IMR-90 (cell line): ENCODE results near the gene PPDPF. TPM values are rescaled to one million over a fixed set of nuclear protein-coding genes. Genes with fewer than 3 reads are reported as not detected.

Source experiments
- ATAC-seq: fragments of 200-7000 bp; cut with Tn5 transposase; 2 replicates; pipeline ENCODE4 v1.9.1; 2020; ENCODE audit warnings: low read depth, mild to moderate bottlenecking, moderate library complexity
- BruUV-seq: library from RNA; stranded (reverse); fragments of 400-500 nt; replicated peaks from 2 replicates; lab custom pipeline; 2021; lab: Mats Ljungman, UMichigan
- CTCF ChIA-PET: fragments of 300-600 bp; formaldehyde crosslinking; extraction: SDS; loops from one replicate; lab custom pipeline; 2021; ENCODE audit warnings: antibody characterized with exemption; lab: Yijun Ruan, JAX
- POLR2A ChIA-PET: fragments of 300-600 bp; sonication (Branson Sonifier 250); formaldehyde crosslinking; loops from one replicate; lab custom pipeline; 2022; ENCODE audit warnings: antibody characterized with exemption; ENCODE audit not compliant: unreplicated experiment; lab: Charles Lee
- DNase-seq: peaks from one replicate; pipeline ENCODE4 v3.0.0; 2013
- H2AFZ ChIP-seq: replicated peaks from 2 replicates; pipeline ENCODE3; 2013; ENCODE audit warnings: low read length, mild to moderate bottlenecking; ENCODE audit not compliant: poor library complexity
- H2AK5ac ChIP-seq: 2 replicates; pipeline ENCODE4 v1.6.1; 2013; ENCODE audit warnings: low read depth, low read length, inconsistent platforms
- H2AK9ac ChIP-seq: replicated peaks from 2 replicates; pipeline ENCODE3; 2013; ENCODE audit warnings: mild to moderate bottlenecking, low read depth, low read length, moderate library complexity; ENCODE audit not compliant: poor library complexity
- H2BK120ac ChIP-seq: 2 replicates; pipeline ENCODE4 v1.6.1; 2013; ENCODE audit warnings: low read depth, low read length, inconsistent platforms
- H2BK15ac ChIP-seq: 3 replicates; pipeline ENCODE4 v1.6.1; 2013; ENCODE audit warnings: low read depth, low read length, inconsistent platforms
- H2BK20ac ChIP-seq: 2 replicates; pipeline ENCODE4 v1.6.1; 2013; ENCODE audit warnings: low read depth, mild to moderate bottlenecking, inconsistent platforms, low read length, moderate library complexity
- H2BK5ac ChIP-seq: 2 replicates; pipeline ENCODE4 v1.6.1; 2013; ENCODE audit warnings: mild to moderate bottlenecking, low read depth, low read length, inconsistent platforms; ENCODE audit not compliant: poor library complexity, severe bottlenecking
- H3K14ac ChIP-seq: replicated peaks from 2 replicates; pipeline ENCODE4 v1.6.1; 2013; ENCODE audit warnings: low read depth, low read length, inconsistent platforms
- H3K18ac ChIP-seq: 2 replicates; pipeline ENCODE4 v1.6.1; 2013; ENCODE audit warnings: low read depth, low read length, control low read depth
- H3K23ac ChIP-seq: 2 replicates; pipeline ENCODE4 v1.6.1; 2013; ENCODE audit warnings: low read depth, low read length, inconsistent platforms
- H3K27ac ChIP-seq: 2 replicates; pipeline ENCODE4 v1.5.1; 2013; ENCODE audit warnings: mild to moderate bottlenecking, control low read depth, low read length; ENCODE audit not compliant: insufficient read depth
- H3K27me3 ChIP-seq: 2 replicates; pipeline ENCODE4 v1.6.1; 2013; ENCODE audit warnings: low read length; ENCODE audit not compliant: control insufficient read depth, insufficient read depth
- H3K36me3 ChIP-seq: 2 replicates; pipeline ENCODE4 v1.6.1; 2013; ENCODE audit warnings: low read length, mixed read lengths; ENCODE audit not compliant: control insufficient read depth, insufficient read depth
- H3K4ac ChIP-seq: 2 replicates; pipeline ENCODE4 v1.6.1; 2013; ENCODE audit warnings: low read depth, low read length, inconsistent platforms
- H3K4me1 ChIP-seq: 2 replicates; pipeline ENCODE4 v1.6.1; 2013; ENCODE audit warnings: low read length, mixed read lengths; ENCODE audit not compliant: control insufficient read depth, insufficient read depth
- H3K4me2 ChIP-seq: 2 replicates; pipeline ENCODE4 v1.6.1; 2013; ENCODE audit warnings: low read depth, mild to moderate bottlenecking, control low read depth, low read length, moderate library complexity
- H3K4me3 ChIP-seq: 2 replicates; pipeline ENCODE4 v1.5.1; 2013; ENCODE audit warnings: low read depth, mild to moderate bottlenecking, control low read depth, low read length, moderate library complexity; ENCODE audit not compliant: insufficient read depth
- H3K56ac ChIP-seq: 2 replicates; pipeline ENCODE4 v1.6.1; 2013; ENCODE audit warnings: low read length, inconsistent platforms; ENCODE audit not compliant: insufficient read depth; ENCODE audit errors: extremely low read depth
- H3K79me1 ChIP-seq, 2 experiments: 2 replicates each; pipeline ENCODE4 v1.6.1; 2013; ENCODE audit warnings: low read length in 2 of 2, inconsistent platforms in 1 of 2, low read depth in 1 of 2
- H3K9ac ChIP-seq: 2 replicates; pipeline ENCODE4 v1.6.1; 2013; ENCODE audit warnings: low read depth, low read length, control low read depth
- H3K9me1 ChIP-seq: 2 replicates; pipeline ENCODE4 v1.6.1; 2013; ENCODE audit warnings: low read length, inconsistent platforms; ENCODE audit not compliant: insufficient read depth
- H3K9me3 ChIP-seq: 2 replicates; pipeline ENCODE4 v1.6.1; 2013; ENCODE audit warnings: low read length; ENCODE audit not compliant: control insufficient read depth, insufficient read depth
- H4K20me1 ChIP-seq: 2 replicates; pipeline ENCODE4 v1.6.1; 2013; ENCODE audit warnings: low read length, inconsistent platforms; ENCODE audit not compliant: insufficient read depth
- H4K5ac ChIP-seq: 2 replicates; pipeline ENCODE4 v1.6.1; 2013; ENCODE audit warnings: mild to moderate bottlenecking, low read depth, low read length, control low read depth
- H4K8ac ChIP-seq, 2 experiments: 2 replicates each; pipeline ENCODE4 v1.6.1; 2013; ENCODE audit warnings: low read depth in 2 of 2, low read length in 2 of 2, control low read depth in 1 of 2, inconsistent platforms in 1 of 2
- H4K91ac ChIP-seq: 2 replicates; pipeline ENCODE4 v1.6.1; 2013; ENCODE audit warnings: low read depth, low read length, inconsistent platforms; ENCODE audit not compliant: insufficient read depth
- CEBPB ChIP-seq: IDR thresholded peaks from 2 replicates; pipeline ENCODE4 v1.6.1; 2012; ENCODE audit warnings: low read depth, low read length, improper control_type of control experiment
- CHD1 ChIP-seq: IDR thresholded peaks from 2 replicates; pipeline ENCODE4 v1.6.1; 2012; ENCODE audit warnings: low read depth, low read length, improper control_type of control experiment
- FOS ChIP-seq: fragments of 150-350 bp; IDR thresholded peaks from 2 replicates; pipeline ENCODE4 v1.6.1; 2016; ENCODE audit warnings: low read depth, low read length
- MAZ ChIP-seq: IDR thresholded peaks from 2 replicates; pipeline ENCODE4 v1.6.1; 2012; ENCODE audit warnings: low read depth, mild to moderate bottlenecking, low read length, improper control_type of control experiment, moderate library complexity, borderline replicate concordance
- RFX5 ChIP-seq: IDR thresholded peaks from 2 replicates; pipeline ENCODE4 v1.8.0; 2012; ENCODE audit warnings: low read depth, mild to moderate bottlenecking, low read length, moderate library complexity
- SMC3 ChIP-seq: fragments of 150-350 bp; IDR thresholded peaks from 2 replicates; pipeline ENCODE4 v1.6.1; 2016; ENCODE audit warnings: low read depth, mild to moderate bottlenecking, antibody characterized with exemption, low read length, moderate library complexity
- WGBS, 2 experiments: methylation state at CpG; one replicate each; pipeline versions ENCODE4 v1.1.5 to v1.1.7; 2013; ENCODE audit warnings: missing lambda C conversion rate in 2 of 2; ENCODE audit not compliant: insufficient read length in 1 of 2; ENCODE audit errors: extremely low coverage in 2 of 2; 5-methylcytosine and 5-hydroxymethylcytosine counted together
- dilution Hi-C: fragments of 300-500 bp; cut with HindIII; formaldehyde crosslinking; loops from one replicate; pipeline ENCODE4 v1.14.3; 2018; ENCODE audit warnings: low sequenced_read_pairs; ENCODE audit not compliant: unreplicated experiment
- in situ Hi-C: fragments of 300-500 bp; cut with MboI; formaldehyde crosslinking; loops from 3 replicates; pipeline ENCODE4 v1.14.3; 2019; ENCODE audit warnings: low sequenced_read_pairs, inconsistent platforms, mixed read lengths
- intact Hi-C: fragments of 100-400 bp; cut with micrococcal nuclease; formaldehyde crosslinking; loops from 2 replicates; pipeline ENCODE4 v1.10.0; 2022
- polyA plus RNA-seq, 3 experiments: library from polyadenylated mRNA; depleted of rRNA; stranded (reverse); fragments of >200 nt; gene quantifications; 2 replicates each; pipeline ENCODE4 v1.2.3, GENCODE V29; 2012; ENCODE audit warnings: low replicate concordance in 1 of 3
- total RNA-seq: library from RNA; depleted of rRNA; stranded (reverse); fragments of >200 nt; gene quantifications from 2 replicates; pipeline ENCODE4 v1.2.3, GENCODE V29; 2012
- TF ChIP-seq, protein P1 (sequence below): fragments of 150-350 bp; IDR thresholded peaks from 2 replicates; pipeline ENCODE4 v1.6.1; 2017; ENCODE audit warnings: mild to moderate bottlenecking, antibody characterized with exemption, low read length, low read depth

Gene PPDPF
- total and polyA plus RNA-seq, 2 of the 4 experiments (the other 2 are of a cell fraction) = 12.9 to 171 TPM

- Histone ChIP-seq H3K27ac (no peak overlapping the region), H4K5ac (no peak overlapping the region), H3K4me2 (no peak overlapping the region), H2AK5ac (no peak overlapping the region), H3K18ac (no peak overlapping the region), H3K36me3 (no peaks in the 10 kb centered on the region), H2BK20ac (no peak overlapping the region), H2BK15ac (no peak overlapping the region), H2BK5ac (no peak overlapping the region), H3K9ac (no peak overlapping the region), H3K9me3 (peaks cover 15% of the 10 kb centered on the region), H3K4me3 (no peak overlapping the region), H2AFZ (no peak overlapping the region), H4K8ac (no peak overlapping the region), H3K79me1 (no peaks in the 10 kb centered on the region), H3K9me1 (no peaks in the 10 kb centered on the region), H3K27me3 (peaks cover 43% of the 10 kb centered on the region), H3K4me1 (0 out of 2 replicates have a peak, but pooled peaks cover 3% of the 10 kb centered on the region), H3K14ac (no peak overlapping the region), H2AK9ac (no peak overlapping the region), H3K56ac (no peak overlapping the region), H2BK120ac (no peak overlapping the region), H4K91ac (no peak overlapping the region), H3K4ac (no peak overlapping the region), H4K20me1 (peaks cover 4% of the 10 kb centered on the region), H3K23ac (no peak overlapping the region)
- POLR2A ChIA-PET = interaction anchor here (0.6 kb wide), 1 partner anchor 28 kb away, joined by 5 read pairs; no protein-coding TSS in a partner anchor
- dilution Hi-C loops = no loop called here
- no peak for ATAC-seq
- CTCF ChIA-PET = no interaction called here
- 80% methylated on average over 1 of the region's 24 CpGs; no CpG with 5 or more reads in 1 of the 2 experiments for WGBS, 2 experiments
- intact Hi-C loops = no loop called here
- no peak for DNase-seq
- BruUV-seq = no TSS peak
- in situ Hi-C loops = no loop called here
- TF ChIP-seq RFX5 (no peak), CEBPB (no peak), FOS (no peak), SMC3 (no peak), CHD1 (no peak), MAZ (no peak)
- TF ChIP-seq, protein P1, sequence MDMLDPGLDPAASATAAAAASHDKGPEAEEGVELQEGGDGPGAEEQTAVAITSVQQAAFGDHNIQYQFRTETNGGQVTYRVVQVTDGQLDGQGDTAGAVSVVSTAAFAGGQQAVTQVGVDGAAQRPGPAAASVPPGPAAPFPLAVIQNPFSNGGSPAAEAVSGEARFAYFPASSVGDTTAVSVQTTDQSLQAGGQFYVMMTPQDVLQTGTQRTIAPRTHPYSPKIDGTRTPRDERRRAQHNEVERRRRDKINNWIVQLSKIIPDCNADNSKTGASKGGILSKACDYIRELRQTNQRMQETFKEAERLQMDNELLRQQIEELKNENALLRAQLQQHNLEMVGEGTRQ = no peak
Observed at GRCh38 chr20:63500151-63500901, 20.2 kb upstream of the PPDPF start.
